Stimulated activated CD4-positive, alpha-beta T cell treated with anti-CD3 and anti-CD28 coated beads, Interleukin-1b, Interleukin-23, amount 100 ng/mL, for 24 hours (primary cell): ENCODE results near the gene USP6.
"Not testable (repeated sequence)": the region's sequence is repeated elsewhere in the genome, so short reads cannot be mapped to it uniquely, and the experiment has no call there.

Experiments used
- DNase-seq, 4 experiments: peaks; one replicate each; pipeline ENCODE4 v3.0.0-alpha.2; 2020; ENCODE audit warnings: low read depth in 4 of 4, low spot score in 1 of 4

The USP6 gene

GRCh38 chr17:5121186-5121841 lies 5.5 kb downstream of the USP6 start:
- DNase-seq = no peak

DNA sequence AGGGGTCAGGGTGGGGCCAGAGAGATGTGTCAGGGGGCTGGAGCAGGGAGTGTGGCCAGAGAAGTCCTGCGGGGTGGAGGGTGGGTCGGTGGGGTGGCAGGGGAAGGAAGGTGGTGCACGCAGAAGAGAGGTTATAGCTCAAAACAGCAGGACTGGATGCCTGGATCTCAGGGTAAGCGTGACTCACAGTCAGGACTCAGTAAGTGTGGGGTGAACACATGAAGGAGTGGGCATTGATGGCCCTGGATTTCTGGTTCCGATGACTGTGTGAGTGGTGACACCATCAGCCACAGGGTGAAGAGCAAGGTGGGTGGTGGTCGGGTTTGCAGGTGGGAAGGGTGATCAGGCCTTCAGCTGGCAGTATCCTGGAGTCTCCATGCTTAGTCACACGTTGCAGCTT lies 6.2 kb downstream of the USP6 start:
- not testable (repeated sequence) for DNase-seq

DNA sequence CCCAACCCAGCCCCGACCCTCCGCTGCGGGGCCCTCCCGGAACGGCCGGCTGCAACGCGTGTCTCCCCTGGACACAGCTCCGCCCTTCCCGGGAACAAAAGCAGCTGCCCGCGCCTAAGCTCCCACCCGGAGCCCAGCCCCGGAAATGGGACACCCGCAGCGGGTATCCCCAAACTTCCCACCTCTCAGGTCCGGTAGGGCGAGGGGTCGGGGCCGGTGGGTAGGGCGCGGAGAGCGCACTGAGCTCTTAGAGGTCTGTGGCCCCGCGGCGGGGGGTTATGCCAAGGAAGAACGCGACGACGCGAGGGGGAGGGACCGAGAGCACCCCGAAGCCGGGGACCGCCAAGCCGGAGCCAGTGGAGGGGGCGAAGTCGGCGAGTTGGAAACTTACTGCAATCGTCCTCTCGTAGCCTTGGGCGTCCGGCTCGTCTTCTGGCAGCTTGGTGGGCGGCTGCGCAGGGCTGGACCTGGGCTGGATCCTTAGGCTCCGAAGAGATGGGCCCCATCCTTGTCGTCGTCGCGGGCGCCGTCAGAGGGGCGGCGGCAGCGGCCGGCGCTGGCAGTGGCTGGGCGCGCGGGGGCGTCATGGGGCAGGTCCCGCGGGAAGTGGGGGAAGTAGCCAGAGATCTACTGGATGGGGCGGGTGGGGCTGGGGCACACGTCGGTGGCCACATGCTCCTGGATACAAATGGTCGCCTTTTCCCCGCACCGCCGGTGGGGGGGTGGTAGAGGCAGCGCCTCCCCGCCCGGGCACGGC lies 6.9 kb downstream of the USP6 start:
- DNase-seq = no peak

GRCh38 chr17:5123343-5124124 lies 7.7 kb downstream of the USP6 start:
- DNase-seq = no peak

DNA sequence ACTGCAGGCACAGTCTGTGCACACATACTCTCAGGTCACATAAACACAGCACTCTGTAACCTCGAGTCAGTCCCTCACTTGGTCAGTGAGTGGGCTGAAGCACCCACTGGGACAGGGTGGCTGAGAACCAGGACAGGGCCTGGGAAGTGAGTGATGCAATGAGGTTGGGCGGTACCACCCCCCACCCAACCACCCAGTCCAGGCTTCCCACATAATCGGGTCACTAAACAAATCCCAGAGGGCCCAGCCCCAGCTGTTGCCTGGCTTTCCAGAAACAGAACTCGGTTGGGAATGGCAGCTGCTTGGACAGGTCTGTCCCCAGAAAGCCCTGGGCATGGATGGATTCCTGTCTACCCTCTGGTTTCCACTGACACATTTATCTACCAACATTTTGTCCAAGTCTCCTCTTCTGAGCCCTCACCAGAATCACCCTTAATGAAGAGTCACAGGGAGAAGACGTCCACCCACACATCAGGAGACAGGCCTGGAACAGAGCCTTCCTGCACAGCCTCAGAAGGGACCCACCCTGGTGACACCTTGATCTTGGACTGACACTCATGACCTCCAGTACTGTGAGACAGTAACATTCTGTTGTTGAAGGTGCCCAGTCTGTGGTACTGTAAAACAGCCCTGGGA lies 8.4 kb downstream of the USP6 start:
- not testable (repeated sequence) for DNase-seq

GRCh38 chr17:5124896-5125295 lies 9.1 kb downstream of the USP6 start:
- DNase-seq = not testable (repeated sequence)

GRCh38 chr17:5126719-5127488 lies 11.1 kb downstream of the USP6 start:
- DNase-seq = no peak

DNA sequence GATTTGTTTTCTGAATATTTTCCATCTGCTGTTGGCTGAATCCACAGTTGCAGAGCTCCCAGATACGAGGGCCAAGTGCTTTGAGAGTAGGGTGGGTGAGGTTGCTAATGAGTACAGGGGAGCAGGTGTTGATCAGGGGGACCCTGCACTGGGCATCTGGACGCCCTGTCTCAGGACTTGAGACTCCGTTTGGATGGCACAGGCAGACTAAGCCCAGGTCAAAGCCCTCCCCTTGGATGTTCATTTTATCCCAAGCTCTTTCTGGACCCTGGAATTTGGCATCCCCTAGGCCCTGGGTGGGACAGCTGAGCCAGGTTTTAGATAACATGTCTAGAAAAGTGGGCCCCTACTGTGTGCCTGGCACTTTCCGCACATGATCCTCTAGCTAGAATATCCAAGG lies 12.1 kb downstream of the USP6 start:
- no peak for DNase-seq

DNA sequence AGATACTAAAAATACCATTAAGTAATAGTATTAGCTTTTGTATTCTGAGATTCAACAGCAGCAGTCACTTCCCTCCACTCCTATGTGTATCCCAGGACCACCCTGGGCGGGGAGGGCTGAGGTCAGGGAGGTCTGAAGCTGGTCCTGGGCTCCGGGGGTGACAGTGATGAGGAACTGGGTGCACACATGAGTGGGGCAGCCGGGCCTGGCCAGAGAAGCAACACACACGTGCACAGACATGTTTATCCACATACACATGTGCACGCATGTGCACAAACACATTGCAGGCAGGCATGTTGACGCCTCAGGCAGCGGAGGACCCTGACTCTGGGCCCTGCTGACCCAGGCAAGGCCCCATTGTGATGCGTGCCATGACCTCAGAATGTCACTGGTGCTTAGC lies 12.6 kb downstream of the USP6 start:
- DNase-seq = not testable (repeated sequence)

- no peak for DNase-seq
These were observed 13.2 kb downstream of the USP6 start for GRCh38 chr17:5128905-5129535.

DNA sequence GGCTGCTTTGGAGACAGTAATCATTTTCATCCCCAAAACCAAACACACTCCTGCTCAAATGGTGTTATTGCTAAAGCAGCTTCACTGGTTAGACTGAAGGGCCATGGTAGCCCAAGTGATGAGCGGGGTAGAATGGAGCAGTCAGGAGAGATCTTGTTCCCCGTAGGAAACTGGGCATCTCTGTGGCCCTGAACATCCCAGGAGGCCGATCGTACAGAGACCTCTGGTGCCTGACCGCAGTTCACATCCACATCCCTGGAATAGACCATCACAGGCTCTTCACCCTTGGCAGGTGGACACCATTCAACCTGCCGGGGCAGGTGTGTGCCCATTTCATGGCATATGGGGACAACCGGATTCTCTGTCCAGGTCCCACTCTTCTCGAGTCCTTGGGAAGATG lies 13.9 kb downstream of the USP6 start:
- not testable (repeated sequence) for DNase-seq

GRCh38 chr17:5130261-5130660 lies 14.4 kb downstream of the USP6 start:
- DNase-seq = not testable (repeated sequence)

- DNase-seq = not testable (repeated sequence)
These were observed 14.9 kb downstream of the USP6 start for GRCh38 chr17:5130687-5131086.

DNA sequence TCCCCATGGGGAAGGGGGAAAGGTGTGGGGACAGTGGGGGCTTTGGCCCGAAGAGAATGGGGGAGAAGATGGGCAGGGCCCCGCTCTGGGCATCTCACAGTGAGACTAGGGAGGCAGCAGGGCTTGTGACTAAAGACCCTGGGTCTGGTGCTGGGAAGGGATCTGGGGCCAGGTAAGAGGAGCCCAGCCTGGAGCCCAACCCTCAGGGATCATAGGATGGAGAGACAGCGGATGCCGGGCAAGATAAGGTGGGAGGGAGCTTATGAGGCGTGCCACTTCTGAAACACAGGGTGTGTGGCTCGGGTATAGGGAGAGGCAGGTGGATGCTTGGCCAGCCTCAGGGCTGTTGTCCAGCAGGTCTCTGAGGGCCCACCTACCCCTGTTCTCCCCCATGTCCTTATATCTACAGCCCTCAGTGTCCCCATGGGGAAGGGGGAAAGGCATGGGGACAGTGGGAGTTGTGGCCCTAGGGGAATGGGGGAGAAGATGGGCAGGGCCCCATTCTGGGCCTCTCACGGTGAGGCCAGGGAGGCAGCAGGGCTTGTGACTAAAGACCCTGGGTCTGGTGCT lies 15.4 kb downstream of the USP6 start:
- no peak for DNase-seq

- DNase-seq = not testable (repeated sequence)
These were observed 16.1 kb downstream of the USP6 start for GRCh38 chr17:5131799-5132502.

GRCh38 chr17:5132503-5133225 lies 16.8 kb downstream of the USP6 start:
- not testable (repeated sequence) for DNase-seq

- DNase-seq = no peak
These were observed 17.5 kb downstream of the USP6 start for GRCh38 chr17:5133311-5133710.

GRCh38 chr17:5133961-5134360 lies 18.1 kb downstream of the USP6 start:
- not testable (repeated sequence) for DNase-seq

DNA sequence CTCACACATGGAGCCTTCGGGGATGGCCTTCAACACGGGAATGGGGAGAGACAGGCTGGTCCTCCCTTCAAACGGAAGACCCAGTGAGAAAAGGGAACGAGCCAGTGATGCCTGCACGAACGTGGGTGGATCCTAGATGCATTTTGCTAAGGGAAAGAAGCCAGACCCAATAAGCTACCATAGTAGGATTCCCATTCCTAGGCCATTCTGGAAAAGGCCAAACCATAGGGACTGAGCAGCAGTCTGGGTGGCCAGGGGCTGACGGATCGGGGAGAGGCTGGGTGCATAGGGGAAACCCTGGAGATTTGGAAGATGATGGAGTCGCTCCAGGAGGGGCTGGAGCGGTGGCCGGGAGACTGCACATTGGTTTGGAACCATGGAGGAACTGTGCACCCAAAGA lies 18.7 kb downstream of the USP6 start:
- DNase-seq = not testable (repeated sequence)
